ENCODE results near the gene SLC25A5.
A peak's percentile ranks its signal among the peaks of the same experiment; 100 is the strongest.
"Not testable (repeated sequence)": the region's sequence is repeated elsewhere in the genome, so short reads cannot be mapped to it uniquely, and the experiment has no call there.

Gene SLC25A5

DNA sequence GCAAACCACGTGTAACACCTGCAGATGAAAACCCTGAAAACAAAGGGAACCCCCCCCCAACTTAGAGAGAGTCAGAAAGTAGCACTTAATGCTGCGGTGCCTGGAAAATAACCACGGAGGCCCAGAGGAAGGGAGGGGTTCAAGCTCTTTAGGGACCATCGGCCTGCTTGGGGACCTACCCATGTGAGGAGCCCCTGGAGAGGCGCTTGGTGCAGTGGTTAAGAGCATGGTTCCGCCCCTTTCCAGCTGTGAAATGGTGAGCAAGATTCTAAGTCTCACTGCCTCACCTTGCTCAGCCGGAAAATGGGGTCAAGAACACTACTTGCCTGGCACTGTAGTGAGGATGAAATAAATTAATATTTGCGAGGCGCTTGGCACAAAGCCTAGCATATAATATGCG, 13.8 kb downstream of the SLC25A5 start:
- no peak overlapping the region for H3K27ac ChIP-seq
- H3K27me3 ChIP-seq (ENCODE audit: insufficient read depth, low read depth) = no peaks in the 10 kb centered on the region
- H3K4me3 ChIP-seq (IDR thresholded peaks at IDR 0.05; ENCODE audit: insufficient read depth, low read depth, low read length) = no peak overlapping the region
- no peak overlapping the region for H3K4me2 ChIP-seq
- peaks cover 14% of the 10 kb centered on the region for H3K4me1 ChIP-seq (ENCODE audit: low read depth, poor library complexity, severe bottlenecking)
- no peaks in the 10 kb centered on the region for H3K79me2 ChIP-seq (ENCODE audit: insufficient read depth, low read depth)
- H2AFZ ChIP-seq (ENCODE audit: low read depth) = no peak overlapping the region
- TF ChIP-seq, protein P1, sequence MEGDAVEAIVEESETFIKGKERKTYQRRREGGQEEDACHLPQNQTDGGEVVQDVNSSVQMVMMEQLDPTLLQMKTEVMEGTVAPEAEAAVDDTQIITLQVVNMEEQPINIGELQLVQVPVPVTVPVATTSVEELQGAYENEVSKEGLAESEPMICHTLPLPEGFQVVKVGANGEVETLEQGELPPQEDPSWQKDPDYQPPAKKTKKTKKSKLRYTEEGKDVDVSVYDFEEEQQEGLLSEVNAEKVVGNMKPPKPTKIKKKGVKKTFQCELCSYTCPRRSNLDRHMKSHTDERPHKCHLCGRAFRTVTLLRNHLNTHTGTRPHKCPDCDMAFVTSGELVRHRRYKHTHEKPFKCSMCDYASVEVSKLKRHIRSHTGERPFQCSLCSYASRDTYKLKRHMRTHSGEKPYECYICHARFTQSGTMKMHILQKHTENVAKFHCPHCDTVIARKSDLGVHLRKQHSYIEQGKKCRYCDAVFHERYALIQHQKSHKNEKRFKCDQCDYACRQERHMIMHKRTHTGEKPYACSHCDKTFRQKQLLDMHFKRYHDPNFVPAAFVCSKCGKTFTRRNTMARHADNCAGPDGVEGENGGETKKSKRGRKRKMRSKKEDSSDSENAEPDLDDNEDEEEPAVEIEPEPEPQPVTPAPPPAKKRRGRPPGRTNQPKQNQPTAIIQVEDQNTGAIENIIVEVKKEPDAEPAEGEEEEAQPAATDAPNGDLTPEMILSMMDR (conservative IDR thresholded peaks at IDR 0.05; ENCODE audit: low read depth, low read length) = no peak
- no peak overlapping the region for H3K9ac ChIP-seq
- no peaks in the 10 kb centered on the region for H3K36me3 ChIP-seq (ENCODE audit: insufficient read depth)
- H4K20me1 ChIP-seq (ENCODE audit: insufficient read depth) = no peaks in the 10 kb centered on the region

GRCh38 chrX:119482481-119483480, 14.5 kb downstream of the SLC25A5 start:
- Histone ChIP-seq H3K27me3 (ENCODE audit: insufficient read depth, low read depth) (no peaks in the 10 kb centered on the region), H3K79me2 (ENCODE audit: insufficient read depth, low read depth) (no peaks in the 10 kb centered on the region), H3K36me3 (ENCODE audit: insufficient read depth) (no peaks in the 10 kb centered on the region), H3K4me2 (no peak overlapping the region), H3K27ac (no peak overlapping the region), H4K20me1 (ENCODE audit: insufficient read depth) (no peaks in the 10 kb centered on the region), H3K9ac (no peak overlapping the region), H3K4me3 (IDR thresholded peaks at IDR 0.05; ENCODE audit: insufficient read depth, low read depth, low read length) (no peak overlapping the region), H2AFZ (ENCODE audit: low read depth) (no peak overlapping the region), H3K4me1 (ENCODE audit: low read depth, poor library complexity, severe bottlenecking) (peaks cover 11% of the 10 kb centered on the region)
- TF ChIP-seq, protein P1 (conservative IDR thresholded peaks at IDR 0.05; ENCODE audit: low read depth, low read length) = no peak

DNA sequence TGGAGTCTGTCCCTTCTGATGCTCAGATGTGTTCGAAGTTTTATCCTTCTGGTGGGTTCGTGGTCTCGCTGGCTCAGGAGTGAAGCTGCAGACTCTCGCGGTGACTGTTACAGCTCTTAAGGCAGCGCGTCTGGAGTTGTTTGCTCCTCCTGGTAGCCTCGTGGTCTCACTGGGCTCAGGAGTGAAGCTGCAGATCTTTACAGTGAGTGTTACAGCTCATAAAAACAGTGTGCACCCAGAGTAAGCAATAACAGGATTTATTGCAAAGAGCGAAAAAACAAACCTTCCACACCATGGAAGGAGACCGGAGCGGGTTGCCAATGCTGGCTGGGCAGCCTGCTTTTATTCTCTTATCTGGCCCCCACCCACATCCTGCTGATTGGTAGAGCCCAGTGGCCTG, 18.5 kb downstream of the SLC25A5 start:
- no peaks in the 10 kb centered on the region for H3K4me1 ChIP-seq (ENCODE audit: low read depth, poor library complexity, severe bottlenecking)
- no peak overlapping the region for H3K9ac ChIP-seq
- no peaks in the 10 kb centered on the region for H3K79me2 ChIP-seq (ENCODE audit: insufficient read depth, low read depth)
- no peaks in the 10 kb centered on the region for H3K27me3 ChIP-seq (ENCODE audit: insufficient read depth, low read depth)
- no peak overlapping the region for H3K27ac ChIP-seq
- no peak overlapping the region for H2AFZ ChIP-seq (ENCODE audit: low read depth)
- H3K4me3 ChIP-seq (IDR thresholded peaks at IDR 0.05; ENCODE audit: insufficient read depth, low read depth, low read length) = no peak overlapping the region
- no peaks in the 10 kb centered on the region for H3K36me3 ChIP-seq (ENCODE audit: insufficient read depth)
- no peak overlapping the region for H3K4me2 ChIP-seq
- H4K20me1 ChIP-seq (ENCODE audit: insufficient read depth) = no peaks in the 10 kb centered on the region
- TF ChIP-seq, protein P1 (conservative IDR thresholded peaks at IDR 0.05; ENCODE audit: low read depth, low read length) = no peak

GRCh38 chrX:119487766-119488165, 19.5 kb downstream of the SLC25A5 start:
- not testable (repeated sequence) for H3K79me2 ChIP-seq (ENCODE audit: insufficient read depth, low read depth); H2AFZ ChIP-seq (ENCODE audit: low read depth); H3K4me1 ChIP-seq (ENCODE audit: low read depth, poor library complexity, severe bottlenecking); H3K4me3 ChIP-seq (IDR thresholded peaks at IDR 0.05; ENCODE audit: insufficient read depth, low read depth, low read length); H3K9ac ChIP-seq; H4K20me1 ChIP-seq (ENCODE audit: insufficient read depth); H3K4me2 ChIP-seq; H3K36me3 ChIP-seq (ENCODE audit: insufficient read depth); H3K27ac ChIP-seq; H3K27me3 ChIP-seq (ENCODE audit: insufficient read depth, low read depth)

DNA sequence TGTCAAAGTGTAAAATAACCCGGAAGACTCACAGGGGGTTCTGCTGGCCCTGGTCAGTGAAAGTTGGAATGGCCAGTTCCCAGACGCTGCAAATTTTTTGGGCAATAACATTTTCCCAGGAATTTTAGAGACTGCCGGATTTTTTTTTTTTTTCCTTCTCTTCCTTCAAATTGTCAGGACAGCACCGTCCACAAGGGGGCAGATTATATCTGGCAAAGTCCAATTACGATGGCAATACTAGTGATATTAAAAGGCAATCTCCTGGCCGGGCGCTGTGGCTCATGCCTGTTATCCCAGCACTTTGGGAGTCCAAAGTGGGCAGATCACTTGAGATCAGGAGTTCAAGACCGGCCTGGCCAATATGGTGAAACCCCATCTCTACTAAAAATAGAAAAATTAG, 20.5 kb downstream of the SLC25A5 start:
- Histone ChIP-seq H3K27ac (no peak overlapping the region), H3K4me1 (ENCODE audit: low read depth, poor library complexity, severe bottlenecking) (no peaks in the 10 kb centered on the region), H3K4me3 (IDR thresholded peaks at IDR 0.05; ENCODE audit: insufficient read depth, low read depth, low read length) (no peak overlapping the region), H3K36me3 (ENCODE audit: insufficient read depth) (no peaks in the 10 kb centered on the region), H4K20me1 (ENCODE audit: insufficient read depth) (no peaks in the 10 kb centered on the region), H2AFZ (ENCODE audit: low read depth) (peak overlapping the region; percentile 22; the same call in 1 of the 2 replicates), H3K9ac (no peak overlapping the region), H3K4me2 (no peak overlapping the region; the same call in 1 of the 2 replicates), H3K79me2 (ENCODE audit: insufficient read depth, low read depth) (no peaks in the 10 kb centered on the region), H3K27me3 (ENCODE audit: insufficient read depth, low read depth) (no peaks in the 10 kb centered on the region)
- TF ChIP-seq, protein P1 (conservative IDR thresholded peaks at IDR 0.05; ENCODE audit: low read depth, low read length) = peak; percentile 76
